ENCODE data around the gene GTF2F1. TPM values are rescaled to one million over a fixed set of nuclear protein-coding genes. Genes with fewer than 3 reads are reported as not detected.

The GTF2F1 gene
- total and polyA plus RNA-seq, 9 of the 15 experiments (the other 6 are each of a cell fraction or from before 2014, with no cell fraction given) = 4.7 to 75.4 (median 68.4) TPM

GRCh38 chr19:6424939-6425731 is 32.2 kb upstream of the GTF2F1 start (continued):
- TF ChIP-seq PRDM10 (IDR thresholded peaks at IDR 0.05; ENCODE audit: partially characterized antibody) (peak; percentile 68), ZNF384 (IDR thresholded peaks at IDR 0.05; ENCODE audit: low read depth, low read length) (no peak), TRIM25 (IDR thresholded peaks at IDR 0.05; ENCODE audit: borderline replicate concordance) (no peak), ZBTB33 (CRISPR knock-in tag; IDR thresholded peaks at IDR 0.05) (peak; percentile 89), HES1 (IDR thresholded peaks at IDR 0.05; ENCODE audit: low read depth) (0 out of 2 replicates have a peak, but pooled peaks have one; percentile 18), ASH1L (IDR thresholded peaks at IDR 0.05; ENCODE audit: borderline replicate concordance, low read depth, partially characterized antibody) (peak; percentile 99), SMAD1 (IDR thresholded peaks at IDR 0.05; ENCODE audit: low read depth, low read length, partially characterized antibody) (no peak), SRF (CRISPR knock-in tag; IDR thresholded peaks at IDR 0.05) (peak in 1 of 2 experiments; percentile 74; a peak in 1 of 4 replicates), RB1 (IDR thresholded peaks at IDR 0.05; ENCODE audit: low read depth) (0 out of 2 replicates have a peak, but pooled peaks have one; percentile 0), MECOM (CRISPR knock-in tag; IDR thresholded peaks at IDR 0.05) (peak; percentile 67; the same call in 1 of the 2 replicates), SAFB2 (IDR thresholded peaks at IDR 0.05; ENCODE audit: borderline replicate concordance, low read depth, low read length, severe bottlenecking) (no peak), SNRNP70 (optimal IDR thresholded peaks at IDR 0.05; ENCODE audit: low read depth, low read length) (no peak), ZNF277 (CRISPR knock-in tag; IDR thresholded peaks at IDR 0.05; ENCODE audit: borderline replicate concordance) (no peak), MAX (CRISPR knock-in tag; IDR thresholded peaks at IDR 0.05) (peak; percentile 100), SREBF2 (CRISPR knock-in tag; IDR thresholded peaks at IDR 0.05) (peak; percentile 95; the same call in 1 of the 2 replicates)

Measured in K562 (cell line).